Activated CD4-positive, alpha-beta T cell treated with anti-CD3 and anti-CD28 coated beads, Interleukin-10, Interleukin-2, amounts not matched to agents 100 ng/mL and 50 ng/mL, durations not matched to agents 16 hours and 8 hours (primary cell): ENCODE results near the gene STX11.

Experiments
- DNase-seq: peaks from one replicate; pipeline ENCODE4 v3.0.0-alpha.2; 2020

Gene STX11

GRCh38 chr6:144143106-144143505 lies 7.2 kb upstream of the STX11 start:
- DNase-seq: no peak

- DNase-seq: no peak
Observed at GRCh38 chr6:144143878-144144277, 6.4 kb upstream of the STX11 start.

- DNase-seq: peak; percentile 14
Observed at GRCh38 chr6:144144996-144145395, 5.3 kb upstream of the STX11 start.

GRCh38 chr6:144145541-144145940 lies 4.8 kb upstream of the STX11 start:
- no peak for DNase-seq

GRCh38 chr6:144148886-144149285 lies 1.4 kb upstream of the STX11 start:
- no peak for DNase-seq

- DNase-seq: no peak
Observed at GRCh38 chr6:144149558-144149893, 791 bp upstream of the STX11 start.

- peak; percentile 95 for DNase-seq
Observed at GRCh38 chr6:144150710-144151657, 667 bp downstream of the STX11 start.

- no peak for DNase-seq
Observed at GRCh38 chr6:144152334-144152900, 2.1 kb downstream of the STX11 start.

GRCh38 chr6:144153260-144153659 lies 2.9 kb downstream of the STX11 start:
- no peak for DNase-seq

GRCh38 chr6:144153971-144154370 lies 3.7 kb downstream of the STX11 start:
- DNase-seq: no peak

GRCh38 chr6:144155529-144155928 lies 5.2 kb downstream of the STX11 start:
- peak; percentile 60 for DNase-seq

- DNase-seq: peak; percentile 32
Observed at GRCh38 chr6:144156338-144156737, 6.0 kb downstream of the STX11 start.

- DNase-seq: no peak
Observed at GRCh38 chr6:144156991-144157390, 6.7 kb downstream of the STX11 start.

- no peak for DNase-seq
Observed at GRCh38 chr6:144158133-144158532, 7.8 kb downstream of the STX11 start.

GRCh38 chr6:144159223-144159622 lies 8.9 kb downstream of the STX11 start:
- no peak for DNase-seq

GRCh38 chr6:144159742-144160141 lies 9.4 kb downstream of the STX11 start:
- no peak for DNase-seq

- DNase-seq: no peak
Observed at GRCh38 chr6:144160431-144161005, 10.2 kb downstream of the STX11 start.

GRCh38 chr6:144161975-144162374 lies 11.7 kb downstream of the STX11 start:
- no peak for DNase-seq

GRCh38 chr6:144162977-144163376 lies 12.7 kb downstream of the STX11 start:
- DNase-seq: no peak

GRCh38 chr6:144165784-144166183 lies 15.5 kb downstream of the STX11 start:
- DNase-seq: no peak

- no peak for DNase-seq
Observed at GRCh38 chr6:144170044-144170443, 19.7 kb downstream of the STX11 start.

- DNase-seq: no peak
Observed at GRCh38 chr6:144171406-144171805, 21.1 kb downstream of the STX11 start.

GRCh38 chr6:144174006-144174405 lies 23.7 kb downstream of the STX11 start:
- DNase-seq: no peak

GRCh38 chr6:144176043-144176442 lies 25.7 kb downstream of the STX11 start:
- no peak for DNase-seq
